ENCODE data around the gene PDE3B. TPM values are rescaled to one million over a fixed set of nuclear protein-coding genes. Genes with fewer than 3 reads are reported as not detected.
"Not testable (repeated sequence)": the region's sequence is repeated elsewhere in the genome, so short reads cannot be mapped to it uniquely, and the experiment has no call there.

Gene PDE3B
- polyA plus RNA-seq, 1 of the 3 experiments (the other 2 are of a cell fraction): 0.26 TPM

- H3K9ac ChIP-seq; H3K4me1 ChIP-seq (ENCODE audit: control insufficient read depth in 1 of 2, insufficient read depth in 2 of 2, low read depth in 1 of 2, low read length in 1 of 2); H3K36me3 ChIP-seq (replicated peaks in 1 of 2; ENCODE audit: control insufficient read depth in 1 of 2, insufficient read depth in 2 of 2, low read length in 1 of 2); DNase-seq; H3K27ac ChIP-seq (ENCODE audit: low read depth in 2 of 2, low read length in 1 of 2); H3K27me3 ChIP-seq (ENCODE audit: insufficient read depth); H3K9me3 ChIP-seq; POLR2A ChIA-PET; H3K79me2 ChIP-seq (ENCODE audit: insufficient read depth); H3K4me2 ChIP-seq; H4K20me1 ChIP-seq (ENCODE audit: insufficient read depth); H2AFZ ChIP-seq (ENCODE audit: low read depth); H3K4me3 ChIP-seq (ENCODE audit: low read depth in 2 of 2, low read length in 1 of 2); H3K9me2 ChIP-seq; H3F3A ChIP-seq (replicated peaks; ENCODE audit: insufficient read depth): not testable (repeated sequence)
- CTCF ChIA-PET: interaction anchor here (1.2 kb wide), 1 partner anchor 11 kb away, joined by 4 read pairs; no protein-coding TSS in a partner anchor
- WGBS (ENCODE audit: low lambda C conversion rate): 68% methylated on average over 4 of the region's 4 CpGs
Observed at GRCh38 chr11:14667329-14667728, 23.7 kb downstream of the PDE3B start.

DNA sequence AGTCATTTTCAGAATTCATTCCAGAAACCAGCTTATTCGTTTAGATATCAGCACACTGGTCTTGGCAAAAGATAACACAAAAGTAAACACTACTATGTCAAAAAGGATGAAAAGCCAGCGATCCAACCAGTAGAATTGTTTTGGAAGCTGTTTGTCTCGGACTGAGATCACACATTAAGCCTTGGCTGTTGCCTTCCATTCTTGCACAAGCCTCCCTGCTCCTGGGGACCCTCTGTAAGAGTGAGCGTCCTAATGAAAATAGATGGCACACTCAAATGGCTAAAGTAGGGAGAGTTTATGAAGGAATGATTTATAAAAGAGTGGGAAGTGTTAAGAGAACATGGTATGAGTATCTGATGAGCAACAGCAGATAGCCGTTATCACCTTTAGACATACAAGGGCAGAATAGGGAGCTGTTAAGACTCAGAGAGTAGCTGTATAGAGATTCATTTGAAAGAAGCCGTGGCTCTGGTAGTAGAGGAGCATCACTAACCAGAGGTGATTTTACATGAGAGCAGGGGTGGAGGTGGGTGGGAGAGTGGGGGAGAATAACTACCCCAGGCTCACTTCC lies 25.2 kb downstream of the PDE3B start:
- Histone ChIP-seq H3K9me3 (no peaks in the 10 kb centered on the region), H3K4me3 (ENCODE audit: low read depth in 2 of 2, low read length in 1 of 2) (no peak overlapping the region), H3K9me2 (no peaks in the 10 kb centered on the region), H3F3A (replicated peaks; ENCODE audit: insufficient read depth) (no peaks in the 10 kb centered on the region), H3K27ac (ENCODE audit: low read depth in 2 of 2, low read length in 1 of 2) (no peak overlapping the region; a peak in 1 of 4 replicates), H3K79me2 (ENCODE audit: insufficient read depth) (no peaks in the 10 kb centered on the region), H3K4me2 (no peak overlapping the region), H3K27me3 (ENCODE audit: insufficient read depth) (no peaks in the 10 kb centered on the region), H3K4me1 (ENCODE audit: control insufficient read depth in 1 of 2, insufficient read depth in 2 of 2, low read depth in 1 of 2, low read length in 1 of 2) (peaks cover 0 to 10% of the 10 kb centered on the region in 2 experiments; a peak in 2 of 4 replicates), H2AFZ (ENCODE audit: low read depth) (no peak overlapping the region), H3K36me3 (replicated peaks in 1 of 2; ENCODE audit: control insufficient read depth in 1 of 2, insufficient read depth in 2 of 2, low read length in 1 of 2) (no peaks in the 10 kb centered on the region), H4K20me1 (ENCODE audit: insufficient read depth) (no peaks in the 10 kb centered on the region), H3K9ac (no peak overlapping the region)
- 69% methylated on average over 6 of the region's 6 CpGs for WGBS (ENCODE audit: low lambda C conversion rate)
- ChIA-PET POLR2A (no interaction called here), CTCF (interaction anchor here (0.6 kb wide), 1 partner anchor 745 kb away, joined by 5 read pairs; no protein-coding TSS in a partner anchor)
- no peak for TF ChIP-seq SMC3 (IDR thresholded peaks at IDR 0.05; ENCODE audit: low read depth, low read length)
- TF ChIP-seq JUND (IDR thresholded peaks at IDR 0.05): no peak
- TF ChIP-seq ELF1 (IDR thresholded peaks at IDR 0.05): no peak
- TF ChIP-seq RAD21 (IDR thresholded peaks at IDR 0.05; ENCODE audit: low read length): no peak
- TF ChIP-seq NRF1 (IDR thresholded peaks at IDR 0.05; ENCODE audit: low read depth, low read length): no peak
- no peak for TF ChIP-seq FOXM1 (IDR thresholded peaks at IDR 0.05; ENCODE audit: low read depth)
- no peak for TF ChIP-seq GATA2 (CRISPR knock-in tag; IDR thresholded peaks at IDR 0.05)
- no peak for TF ChIP-seq TAF1 (IDR thresholded peaks at IDR 0.05; ENCODE audit: borderline replicate concordance, low read depth, low read length)
- TF ChIP-seq CTCF (IDR thresholded peaks at IDR 0.05): no peak
- TF ChIP-seq EP300 (IDR thresholded peaks at IDR 0.05; ENCODE audit: borderline replicate concordance in 1 of 2, low read depth in 1 of 2, low read length in 1 of 2): no peak
- TF ChIP-seq TCF12 (IDR thresholded peaks at IDR 0.05): no peak
- no peak for TF ChIP-seq YY1 (IDR thresholded peaks at IDR 0.05; ENCODE audit: low read depth)
- TF ChIP-seq FOXJ3 (CRISPR knock-in tag; IDR thresholded peaks at IDR 0.05): no peak
- TF ChIP-seq NFIC (IDR thresholded peaks at IDR 0.05; ENCODE audit: borderline replicate concordance): no peak
- TF ChIP-seq, protein P1, sequence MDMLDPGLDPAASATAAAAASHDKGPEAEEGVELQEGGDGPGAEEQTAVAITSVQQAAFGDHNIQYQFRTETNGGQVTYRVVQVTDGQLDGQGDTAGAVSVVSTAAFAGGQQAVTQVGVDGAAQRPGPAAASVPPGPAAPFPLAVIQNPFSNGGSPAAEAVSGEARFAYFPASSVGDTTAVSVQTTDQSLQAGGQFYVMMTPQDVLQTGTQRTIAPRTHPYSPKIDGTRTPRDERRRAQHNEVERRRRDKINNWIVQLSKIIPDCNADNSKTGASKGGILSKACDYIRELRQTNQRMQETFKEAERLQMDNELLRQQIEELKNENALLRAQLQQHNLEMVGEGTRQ (IDR thresholded peaks at IDR 0.05; ENCODE audit: borderline replicate concordance, low read depth, low read length): no peak
- TF ChIP-seq, protein P2, sequence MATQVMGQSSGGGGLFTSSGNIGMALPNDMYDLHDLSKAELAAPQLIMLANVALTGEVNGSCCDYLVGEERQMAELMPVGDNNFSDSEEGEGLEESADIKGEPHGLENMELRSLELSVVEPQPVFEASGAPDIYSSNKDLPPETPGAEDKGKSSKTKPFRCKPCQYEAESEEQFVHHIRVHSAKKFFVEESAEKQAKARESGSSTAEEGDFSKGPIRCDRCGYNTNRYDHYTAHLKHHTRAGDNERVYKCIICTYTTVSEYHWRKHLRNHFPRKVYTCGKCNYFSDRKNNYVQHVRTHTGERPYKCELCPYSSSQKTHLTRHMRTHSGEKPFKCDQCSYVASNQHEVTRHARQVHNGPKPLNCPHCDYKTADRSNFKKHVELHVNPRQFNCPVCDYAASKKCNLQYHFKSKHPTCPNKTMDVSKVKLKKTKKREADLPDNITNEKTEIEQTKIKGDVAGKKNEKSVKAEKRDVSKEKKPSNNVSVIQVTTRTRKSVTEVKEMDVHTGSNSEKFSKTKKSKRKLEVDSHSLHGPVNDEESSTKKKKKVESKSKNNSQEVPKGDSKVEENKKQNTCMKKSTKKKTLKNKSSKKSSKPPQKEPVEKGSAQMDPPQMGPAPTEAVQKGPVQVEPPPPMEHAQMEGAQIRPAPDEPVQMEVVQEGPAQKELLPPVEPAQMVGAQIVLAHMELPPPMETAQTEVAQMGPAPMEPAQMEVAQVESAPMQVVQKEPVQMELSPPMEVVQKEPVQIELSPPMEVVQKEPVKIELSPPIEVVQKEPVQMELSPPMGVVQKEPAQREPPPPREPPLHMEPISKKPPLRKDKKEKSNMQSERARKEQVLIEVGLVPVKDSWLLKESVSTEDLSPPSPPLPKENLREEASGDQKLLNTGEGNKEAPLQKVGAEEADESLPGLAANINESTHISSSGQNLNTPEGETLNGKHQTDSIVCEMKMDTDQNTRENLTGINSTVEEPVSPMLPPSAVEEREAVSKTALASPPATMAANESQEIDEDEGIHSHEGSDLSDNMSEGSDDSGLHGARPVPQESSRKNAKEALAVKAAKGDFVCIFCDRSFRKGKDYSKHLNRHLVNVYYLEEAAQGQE (IDR thresholded peaks at IDR 0.05; ENCODE audit: low read depth, low read length): no peak
- DNase-seq: no peak

Data from SK-N-SH (cell line).